ENCODE measurements around the gene TSC22D3.
"Not testable (repeated sequence)": the region's sequence is repeated elsewhere in the genome, so short reads cannot be mapped to it uniquely, and the experiment has no call there.

Gene TSC22D3

DNA sequence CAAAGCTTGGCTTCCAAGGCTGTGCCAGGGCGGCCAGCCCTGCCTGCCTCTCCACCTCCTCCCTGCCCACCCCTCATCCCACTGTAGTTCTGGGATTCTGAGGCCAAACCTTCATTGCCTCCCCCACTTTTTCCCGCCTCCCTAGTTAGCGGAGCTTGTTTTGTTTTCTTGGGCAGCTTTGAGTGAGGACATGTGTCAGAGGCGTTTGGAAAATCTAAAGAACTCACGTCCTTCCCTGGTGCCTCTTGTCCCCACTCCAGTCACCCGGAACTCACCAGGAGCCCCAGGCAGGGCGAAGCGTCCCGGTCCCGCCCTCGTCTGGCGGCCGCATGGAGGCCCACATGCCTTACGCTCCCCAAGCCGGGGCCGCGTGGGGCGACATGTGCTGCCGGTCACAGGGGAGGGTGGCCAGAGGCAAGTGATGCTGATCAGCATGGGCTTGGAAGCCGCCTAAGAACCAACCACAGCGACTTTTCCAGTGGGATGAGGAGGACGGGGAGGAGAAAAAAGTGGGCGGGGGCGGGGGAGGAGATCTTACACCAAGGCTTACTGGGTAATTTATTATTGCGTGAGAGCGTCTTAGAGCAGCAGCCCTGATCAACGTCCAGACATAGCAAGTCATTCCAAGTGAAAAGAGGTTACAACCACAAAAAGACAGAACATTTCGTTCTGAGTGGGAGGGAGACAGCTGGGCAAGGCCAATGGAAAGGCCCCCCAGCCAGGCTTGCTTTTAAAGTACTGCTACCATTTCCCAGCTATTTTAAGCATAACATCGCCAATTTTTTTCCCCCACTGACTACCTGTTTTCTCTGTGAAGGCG lies 98.8 kb downstream of the TSC22D3 start:
- no peak for DNase-seq

DNA sequence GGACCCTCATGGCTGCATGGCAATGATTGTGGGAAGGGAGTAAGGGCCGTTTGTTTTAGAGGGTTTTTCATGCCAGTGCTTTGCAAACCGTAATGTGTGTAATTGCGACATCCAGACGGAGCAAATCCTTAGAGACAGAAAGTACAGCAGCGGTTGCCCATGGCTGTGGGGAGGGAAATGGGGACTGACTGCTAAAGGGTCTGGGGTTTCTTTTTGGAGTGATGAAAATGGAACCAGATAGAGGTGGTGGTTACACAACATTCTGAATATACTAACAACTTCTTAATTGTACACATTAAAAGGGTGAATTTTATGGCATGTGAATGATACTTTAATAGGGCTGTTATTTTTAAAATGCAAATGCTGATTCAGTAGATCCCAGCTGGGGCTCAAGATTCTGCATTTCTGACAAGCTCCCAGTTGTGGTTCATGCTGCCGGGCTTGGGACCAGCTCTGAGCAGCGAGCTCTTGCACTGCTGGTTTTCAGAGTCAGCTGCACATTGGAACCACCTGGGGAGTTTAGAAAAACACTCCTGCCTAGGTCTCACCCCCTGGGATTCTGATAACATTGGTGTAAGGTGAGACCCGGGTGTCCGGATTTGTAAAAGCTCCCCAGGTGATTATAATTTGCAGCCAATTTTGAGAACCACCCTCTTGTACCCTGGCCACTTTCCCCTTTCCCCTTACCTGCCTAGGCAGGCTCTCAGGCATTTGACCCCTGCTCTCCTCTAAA lies 99.6 kb downstream of the TSC22D3 start:
- no peak for DNase-seq

DNA sequence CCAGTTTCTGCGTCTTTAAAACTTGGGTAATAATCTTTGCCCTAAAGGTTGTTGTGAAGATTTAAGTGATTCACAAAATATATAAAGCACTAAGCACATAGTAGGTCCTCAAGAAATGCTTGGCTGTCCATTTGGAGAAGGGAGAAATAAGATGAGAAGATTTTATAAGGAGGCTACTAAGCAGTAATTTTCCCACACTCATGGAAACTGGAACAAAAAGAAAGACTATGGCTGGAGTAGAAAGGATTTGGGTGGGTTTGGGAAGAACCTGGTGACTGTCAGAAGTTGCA lies 100.3 kb downstream of the TSC22D3 start:
- no peak for DNase-seq

DNA sequence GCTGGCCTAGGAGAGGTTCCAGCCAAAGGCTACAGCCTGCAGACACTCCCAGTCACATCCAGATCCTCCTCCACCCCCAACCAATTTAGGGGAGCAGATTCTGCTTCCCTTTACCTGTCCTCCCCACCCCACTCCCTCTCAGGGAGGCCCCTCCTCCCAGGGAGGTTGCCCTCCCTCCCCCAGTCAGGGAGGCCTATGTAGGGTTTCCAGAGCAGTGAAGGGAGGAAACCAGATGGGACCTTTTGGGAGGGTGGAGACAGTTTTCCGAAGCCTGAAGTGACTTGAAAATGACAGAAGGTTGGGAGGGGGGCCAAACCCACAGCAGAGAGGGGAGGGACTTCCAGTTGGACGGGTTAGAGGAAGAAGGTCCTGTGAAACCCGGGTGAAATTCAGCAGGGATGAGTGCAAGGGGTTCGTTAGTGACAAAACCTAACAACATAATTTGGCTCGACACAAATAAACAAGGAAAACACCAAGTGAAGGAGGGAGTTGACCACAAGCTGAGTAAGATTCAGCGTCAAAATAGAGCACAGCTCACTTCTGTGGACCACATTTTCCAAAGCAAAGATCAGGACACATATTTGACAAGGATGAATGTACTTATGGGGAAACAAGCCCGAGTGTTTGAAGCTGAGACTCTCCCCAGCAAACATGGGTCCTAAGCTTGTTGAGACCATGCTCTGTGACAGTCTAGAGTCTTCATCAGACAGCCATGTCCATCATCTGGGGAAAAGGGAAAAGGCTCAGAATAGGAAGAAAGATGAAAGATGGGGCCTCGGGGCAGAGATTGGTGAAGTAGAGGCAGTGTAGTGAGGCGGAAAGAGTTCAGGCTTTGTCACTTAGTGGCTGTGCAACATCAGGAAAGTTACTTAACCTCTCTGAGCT lies 100.9 kb downstream of the TSC22D3 start:
- DNase-seq: peak; percentile 66

DNA sequence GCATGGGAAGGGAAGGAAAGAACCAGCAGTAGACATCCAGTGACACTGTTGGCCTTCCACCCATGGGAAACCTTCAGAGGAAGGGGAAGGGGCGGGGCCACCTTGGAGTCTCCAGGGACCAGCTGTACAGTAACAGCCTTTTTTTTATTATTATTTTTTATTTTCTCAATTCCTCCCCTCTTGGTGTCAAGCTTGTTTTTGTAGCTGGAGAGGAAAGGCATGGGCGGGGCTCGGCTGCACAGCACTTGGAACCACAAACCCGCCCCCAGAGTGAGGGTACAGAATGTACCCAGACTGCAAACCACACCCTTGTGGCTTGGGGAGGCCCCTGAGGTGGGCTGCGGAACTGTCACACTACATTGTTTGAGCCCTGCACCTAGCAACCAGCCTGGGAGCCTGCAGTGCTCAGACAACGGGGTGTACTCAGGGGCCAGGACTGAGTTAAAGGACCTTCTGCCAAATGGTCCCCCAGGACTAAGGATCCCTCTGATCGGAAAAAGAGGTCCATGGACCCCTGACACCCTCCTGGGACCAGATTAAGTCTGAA lies 101.6 kb downstream of the TSC22D3 start:
- DNase-seq: peak; percentile 80

DNA sequence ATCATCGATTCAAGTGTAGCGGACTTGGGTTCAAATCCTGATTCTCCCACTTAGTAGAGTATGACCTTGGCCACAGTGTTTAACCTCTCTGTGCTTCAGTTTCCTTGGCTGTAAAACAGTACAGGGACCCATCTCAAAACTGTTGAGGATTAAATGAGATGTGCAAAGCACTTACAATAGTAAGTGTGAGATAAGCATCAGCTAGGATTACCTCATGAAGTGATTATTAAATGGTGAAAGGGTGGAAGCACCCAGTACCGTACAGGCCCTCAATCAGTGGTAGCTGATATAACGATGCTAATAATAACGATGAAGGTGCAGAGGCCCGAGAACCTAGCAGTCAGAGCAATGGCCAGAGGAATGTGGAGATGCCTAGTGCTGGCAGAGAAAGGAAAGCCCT lies 102.2 kb downstream of the TSC22D3 start:
- DNase-seq: no peak

DNA sequence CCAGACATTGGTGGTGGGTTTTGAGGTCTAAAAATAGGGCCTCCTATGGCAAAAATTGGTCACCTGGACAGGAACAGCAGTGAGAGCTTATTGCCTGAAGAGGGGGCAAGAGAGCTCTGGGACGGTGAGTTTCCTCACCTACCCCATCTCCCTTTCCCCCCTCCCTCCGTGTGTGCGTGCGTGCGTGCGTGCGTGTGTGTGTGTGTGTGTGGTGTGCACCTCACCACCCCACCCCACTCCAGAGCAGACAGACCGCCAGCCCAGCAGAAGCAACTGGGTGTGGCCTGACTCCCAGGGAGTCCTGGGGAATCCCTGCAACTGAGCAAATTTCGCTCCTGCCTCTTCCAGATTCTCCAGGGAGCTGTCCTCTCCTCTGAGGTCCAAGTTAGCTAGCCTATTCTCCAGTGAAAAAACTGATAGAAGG lies 102.6 kb downstream of the TSC22D3 start:
- peak; percentile 55 for DNase-seq

DNA sequence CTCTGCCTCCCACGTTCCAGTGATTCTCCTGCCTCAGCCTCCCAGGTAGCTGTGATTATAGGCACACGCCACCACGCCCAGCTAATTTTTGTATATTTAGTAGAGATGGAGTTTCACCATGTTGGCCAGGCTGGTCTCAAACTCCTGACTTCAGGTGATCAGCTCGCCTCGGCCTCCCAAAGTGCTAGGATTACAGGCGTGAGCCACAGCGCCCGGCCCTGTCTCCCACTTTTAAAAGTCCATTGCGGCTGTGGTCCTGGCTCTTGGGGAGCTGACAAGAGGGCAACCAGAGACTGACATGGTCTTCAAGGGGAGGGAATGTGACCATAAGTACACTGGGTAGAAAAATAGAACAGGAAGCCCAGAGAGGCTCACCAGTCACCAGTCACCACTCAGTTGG lies 104.3 kb downstream of the TSC22D3 start:
- not testable (repeated sequence) for DNase-seq

DNA sequence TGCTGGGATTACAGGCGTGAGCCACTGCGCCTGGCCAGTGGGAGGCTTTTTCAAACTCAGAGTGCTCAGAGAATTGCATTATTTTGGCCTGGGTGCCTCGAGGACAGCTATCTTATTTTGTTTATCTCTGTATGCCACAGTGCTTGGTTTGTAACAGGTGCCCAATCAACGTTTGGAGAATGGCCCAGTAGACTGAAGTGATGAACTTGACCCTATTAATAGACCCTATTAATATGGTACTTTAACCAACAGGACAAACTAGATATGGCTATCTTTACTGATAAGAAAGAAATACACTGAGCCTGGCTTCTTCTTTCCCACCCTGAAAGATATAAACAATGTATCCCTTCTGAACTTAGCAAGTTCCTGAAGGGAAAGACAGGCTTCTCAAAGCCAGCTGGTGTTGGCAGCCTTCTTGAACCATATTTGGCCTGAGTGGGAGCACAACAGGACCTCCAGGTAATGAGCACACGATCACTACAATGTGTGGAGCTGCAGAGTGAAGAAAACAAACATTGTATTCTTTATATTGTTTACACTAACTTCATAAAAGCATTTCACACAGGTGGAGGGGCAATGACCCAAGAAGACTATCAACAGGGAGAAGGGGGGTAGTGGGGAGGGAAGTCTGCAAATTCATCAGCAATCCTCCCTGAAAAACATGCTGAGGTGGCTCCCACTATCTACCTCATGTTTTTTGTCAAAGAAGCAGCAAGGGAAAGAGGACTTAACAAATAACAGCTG lies 105.5 kb downstream of the TSC22D3 start:
- DNase-seq: no peak

DNA sequence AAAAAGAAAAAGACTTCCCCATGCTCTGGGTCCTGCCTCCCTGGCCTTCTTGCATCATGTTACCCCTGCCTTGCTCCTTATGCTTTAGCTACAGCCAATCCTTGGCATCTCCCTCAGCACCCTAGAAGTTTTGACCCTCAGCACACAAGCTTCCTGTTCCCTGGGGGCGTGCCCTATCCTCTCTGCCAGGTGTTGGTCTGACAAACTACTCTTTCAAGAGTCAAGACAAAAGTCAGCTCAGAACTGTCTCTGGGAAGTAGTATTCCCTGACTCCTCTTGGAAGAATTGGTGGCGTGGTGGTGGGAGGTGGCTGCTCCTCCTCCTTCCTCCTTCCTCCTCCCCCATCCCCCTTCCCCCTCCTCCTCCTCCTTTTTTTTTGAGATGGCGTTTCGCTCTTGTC lies 106.3 kb downstream of the TSC22D3 start:
- no peak for DNase-seq

DNA sequence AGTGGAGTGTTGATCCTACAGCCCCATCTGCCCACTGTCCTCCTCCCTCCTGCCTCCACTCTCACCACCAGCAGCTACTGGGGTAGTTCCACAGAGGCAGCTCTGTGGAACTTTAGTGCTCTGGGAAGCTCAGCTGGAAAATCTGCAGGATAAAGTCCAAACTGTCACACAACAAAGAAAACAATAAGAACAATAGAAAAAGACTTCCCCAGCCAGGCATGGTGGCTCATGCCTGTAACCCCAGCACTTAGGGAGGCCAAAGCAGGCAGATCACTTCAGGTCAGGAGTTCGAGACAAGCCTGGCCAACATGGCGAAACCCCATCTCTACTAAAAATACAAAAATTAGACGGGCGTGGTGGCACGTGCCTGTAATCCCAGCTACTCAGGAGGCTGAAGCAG lies 106.9 kb downstream of the TSC22D3 start:
- not testable (repeated sequence) for DNase-seq

DNA sequence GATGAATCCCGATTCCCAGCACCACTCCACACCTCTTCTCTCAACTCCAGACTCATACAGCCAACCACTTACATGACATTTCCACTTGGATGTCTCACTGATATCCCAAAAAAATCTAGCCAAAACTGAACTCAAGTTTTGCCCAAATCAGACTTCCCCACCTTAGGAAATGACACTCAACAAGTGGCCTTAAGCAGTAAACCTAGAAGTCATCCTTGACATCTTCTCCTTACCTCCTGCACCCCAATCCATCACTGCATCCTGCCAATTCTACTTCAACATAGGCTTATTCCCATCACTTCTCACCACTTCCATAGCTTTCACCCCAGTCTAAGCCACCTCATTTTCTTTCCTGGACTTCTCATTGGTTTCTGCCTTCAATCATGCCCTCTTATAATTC lies 108.2 kb downstream of the TSC22D3 start:
- no peak for DNase-seq

DNA sequence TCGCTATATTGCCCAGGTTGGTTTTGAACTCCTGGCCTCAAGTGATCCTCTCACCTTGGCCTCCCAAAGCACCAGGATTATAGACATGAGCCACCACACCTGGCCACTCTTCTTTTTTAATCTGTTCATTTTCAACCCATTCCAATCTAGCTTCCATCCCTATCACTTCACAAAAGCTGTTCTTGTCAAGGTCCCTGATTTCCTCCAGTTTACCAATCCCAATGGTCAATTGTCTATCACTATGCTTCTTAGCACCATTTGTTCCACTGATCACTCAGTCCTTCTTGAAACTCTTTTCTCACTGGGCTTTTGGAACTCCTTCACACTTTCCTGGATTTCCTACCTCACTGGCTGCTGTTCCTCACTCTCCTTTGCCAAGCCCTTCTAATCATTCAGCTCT lies 108.7 kb downstream of the TSC22D3 start:
- no peak for DNase-seq
